ENCODE measurements around the gene FRMD4B.

The FRMD4B gene

DNA sequence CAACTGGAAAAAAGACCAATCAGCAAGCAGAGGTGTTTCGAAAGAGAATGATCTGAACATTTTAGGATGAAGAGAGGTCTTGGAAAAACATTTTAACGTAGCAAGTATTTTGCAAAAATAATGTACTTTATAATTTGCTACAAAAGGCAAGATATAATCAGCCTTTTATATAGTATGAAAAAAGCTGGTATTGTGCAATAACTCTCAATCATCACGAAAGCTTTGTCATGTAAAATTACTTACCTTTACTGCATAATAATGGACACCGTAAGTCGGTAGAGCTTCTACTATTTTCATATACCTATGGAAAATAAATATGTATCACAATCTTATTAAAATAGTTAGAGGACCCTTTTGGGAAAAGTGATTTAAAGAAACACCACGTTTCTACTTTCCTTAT lies 167.8 kb downstream of the FRMD4B start:
- TF ChIP-seq GATA3 (IDR thresholded peaks at IDR 0.05; ENCODE audit: low read depth, low read length): no peak
- TF ChIP-seq GATA2 (IDR thresholded peaks at IDR 0.05; ENCODE audit: low read depth, low read length): no peak

DNA sequence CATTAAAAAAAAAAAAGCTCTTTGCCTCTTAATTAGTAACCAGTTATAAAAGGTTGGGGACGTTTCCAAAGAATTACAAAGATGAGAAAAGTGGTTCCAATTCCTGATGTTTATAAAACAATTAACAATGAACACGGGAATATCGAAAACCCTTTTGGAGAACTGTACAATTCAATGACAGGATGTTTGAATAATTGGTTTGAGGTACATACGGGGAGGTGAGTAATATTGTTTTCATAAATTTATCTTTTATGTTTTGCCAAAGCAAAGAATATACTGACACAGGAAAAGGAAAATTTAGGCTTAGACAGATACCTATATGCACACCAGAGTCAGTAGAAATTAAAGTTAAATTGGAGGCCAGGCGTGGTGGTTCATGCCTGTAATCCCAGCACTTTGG lies 168.9 kb downstream of the FRMD4B start:
- no peak for TF ChIP-seq GATA3 (IDR thresholded peaks at IDR 0.05; ENCODE audit: low read depth, low read length)
- no peak for TF ChIP-seq GATA2 (IDR thresholded peaks at IDR 0.05; ENCODE audit: low read depth, low read length)

GRCh38 chr3:69214241-69214640 lies 171.6 kb downstream of the FRMD4B start:
- TF ChIP-seq GATA3 (IDR thresholded peaks at IDR 0.05; ENCODE audit: low read depth, low read length): no peak
- no peak for TF ChIP-seq GATA2 (IDR thresholded peaks at IDR 0.05; ENCODE audit: low read depth, low read length)

- TF ChIP-seq GATA2 (IDR thresholded peaks at IDR 0.05; ENCODE audit: low read depth, low read length) (no peak), GATA3 (IDR thresholded peaks at IDR 0.05; ENCODE audit: low read depth, low read length) (no peak)
Measured at GRCh38 chr3:69212411-69213160, 173.3 kb downstream of the FRMD4B start.

- TF ChIP-seq GATA3 (IDR thresholded peaks at IDR 0.05; ENCODE audit: low read depth, low read length) (no peak), GATA2 (IDR thresholded peaks at IDR 0.05; ENCODE audit: low read depth, low read length) (no peak; the same call in 1 of the 2 replicates)
Measured at GRCh38 chr3:69210068-69210730, 175.7 kb downstream of the FRMD4B start.

DNA sequence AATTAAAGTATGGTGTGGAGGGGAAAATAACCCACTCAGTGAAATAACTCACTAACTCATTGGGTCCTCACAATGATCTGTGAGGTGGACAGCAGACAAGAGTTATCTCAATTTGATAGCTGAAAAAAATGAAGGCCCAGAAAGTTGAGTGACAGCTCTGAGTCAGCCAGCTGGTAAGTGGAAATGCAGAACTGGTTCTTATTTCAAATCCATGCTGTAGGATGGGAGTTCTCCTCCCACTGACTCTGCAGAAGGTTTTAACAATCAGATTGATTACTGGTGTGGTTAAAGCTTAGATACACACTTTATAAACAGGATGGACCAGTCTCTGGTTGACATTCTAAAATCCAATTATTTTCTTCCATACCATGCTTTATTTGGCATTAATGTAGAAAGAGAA lies 176.5 kb downstream of the FRMD4B start:
- no peak for TF ChIP-seq GATA2 (IDR thresholded peaks at IDR 0.05; ENCODE audit: low read depth, low read length)
- TF ChIP-seq GATA3 (IDR thresholded peaks at IDR 0.05; ENCODE audit: low read depth, low read length): no peak

DNA sequence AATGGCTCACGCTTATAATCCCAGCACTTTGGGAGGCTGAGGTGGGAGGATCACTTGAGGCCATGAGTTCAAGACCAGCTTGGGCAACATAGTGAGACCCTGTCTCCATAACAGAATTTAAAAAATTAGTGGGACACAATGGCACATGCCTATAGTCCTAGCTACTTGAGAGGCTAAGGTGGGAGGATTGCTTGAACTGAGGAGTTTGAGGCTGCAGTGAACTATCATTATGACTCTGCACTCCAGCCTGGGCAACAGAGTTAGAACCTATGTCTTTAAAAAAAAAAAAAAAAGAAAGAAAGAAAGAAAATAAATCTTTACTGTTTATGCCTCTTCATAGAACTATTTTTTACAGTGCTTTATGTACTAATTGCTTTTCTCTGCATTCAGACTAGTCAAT lies 178.9 kb downstream of the FRMD4B start:
- no peak for TF ChIP-seq GATA2 (IDR thresholded peaks at IDR 0.05; ENCODE audit: low read depth, low read length)
- no peak for TF ChIP-seq GATA3 (IDR thresholded peaks at IDR 0.05; ENCODE audit: low read depth, low read length)

GRCh38 chr3:69205385-69205784 lies 180.5 kb downstream of the FRMD4B start:
- TF ChIP-seq GATA2 (IDR thresholded peaks at IDR 0.05; ENCODE audit: low read depth, low read length): no peak
- TF ChIP-seq GATA3 (IDR thresholded peaks at IDR 0.05; ENCODE audit: low read depth, low read length): no peak

DNA sequence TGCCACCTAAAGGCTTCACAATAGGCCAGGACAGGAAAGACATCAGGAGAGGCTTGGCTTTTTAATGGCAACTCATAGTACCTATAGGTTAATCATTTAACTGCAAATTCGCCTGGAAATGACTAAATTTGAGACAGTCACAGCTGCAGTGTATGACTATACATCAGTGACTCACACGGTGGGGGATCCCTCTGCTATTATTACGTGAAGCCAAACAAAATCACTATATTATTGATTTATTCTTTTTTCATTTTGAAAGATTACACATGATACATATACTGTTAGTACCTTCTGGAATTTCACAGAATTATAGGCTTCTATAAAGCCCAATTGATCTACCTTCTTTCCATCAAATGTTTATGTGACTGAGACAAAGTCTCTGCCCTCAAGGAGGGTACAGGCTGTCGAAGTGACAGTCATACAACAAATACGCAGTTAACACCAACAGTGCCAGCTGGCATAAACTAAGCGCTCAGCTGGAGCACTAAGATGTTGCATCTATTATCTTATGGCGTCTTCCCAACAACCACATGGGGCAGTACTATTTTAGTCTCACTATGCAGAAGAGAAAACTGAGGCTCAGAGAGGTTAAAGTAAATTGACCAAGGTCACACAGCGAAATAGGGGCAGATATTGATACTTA lies 181.5 kb downstream of the FRMD4B start:
- TF ChIP-seq GATA3 (IDR thresholded peaks at IDR 0.05; ENCODE audit: low read depth, low read length) (no peak), GATA2 (IDR thresholded peaks at IDR 0.05; ENCODE audit: low read depth, low read length) (no peak)

- TF ChIP-seq GATA3 (IDR thresholded peaks at IDR 0.05; ENCODE audit: low read depth, low read length) (no peak), GATA2 (IDR thresholded peaks at IDR 0.05; ENCODE audit: low read depth, low read length) (no peak)
Measured at GRCh38 chr3:69203631-69204314, 182.1 kb downstream of the FRMD4B start.

GRCh38 chr3:69201658-69202057 lies 184.2 kb downstream of the FRMD4B start:
- TF ChIP-seq GATA2 (IDR thresholded peaks at IDR 0.05; ENCODE audit: low read depth, low read length) (no peak), GATA3 (IDR thresholded peaks at IDR 0.05; ENCODE audit: low read depth, low read length) (no peak)

DNA sequence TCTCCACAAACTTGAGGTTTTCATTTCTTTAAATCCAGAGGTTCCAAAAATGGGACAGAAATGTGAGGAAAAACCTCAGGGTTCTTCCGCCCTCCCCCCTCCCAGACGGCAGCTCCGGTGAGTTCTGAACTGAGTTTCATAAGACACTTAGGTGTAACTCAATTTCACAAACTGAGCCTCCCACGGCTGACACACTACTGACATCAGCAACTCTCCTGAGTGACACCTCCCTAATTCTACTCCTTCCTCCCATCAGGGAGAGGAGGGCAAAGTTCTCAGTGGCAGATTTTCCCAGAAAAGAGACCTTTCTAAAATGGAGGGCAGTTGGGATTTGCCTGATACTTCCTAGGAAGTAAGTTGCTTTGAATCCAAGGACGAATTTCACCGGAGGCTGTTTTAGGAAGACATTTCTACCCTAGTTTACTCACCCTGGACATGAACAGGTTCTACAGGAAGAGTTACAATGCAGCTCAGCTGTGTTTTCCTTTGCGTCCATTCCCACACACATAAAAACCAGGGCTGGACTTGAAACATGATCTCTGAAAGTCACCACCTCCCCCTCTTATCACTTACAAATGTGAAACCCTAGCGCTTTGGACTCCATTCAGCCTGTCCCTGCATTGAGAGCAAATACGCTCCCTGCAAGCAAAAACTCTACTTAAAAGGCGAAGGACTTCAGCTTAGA lies 185.4 kb downstream of the FRMD4B start:
- TF ChIP-seq GATA2 (IDR thresholded peaks at IDR 0.05; ENCODE audit: low read depth, low read length) (no peak), GATA3 (IDR thresholded peaks at IDR 0.05; ENCODE audit: low read depth, low read length) (no peak)

DNA sequence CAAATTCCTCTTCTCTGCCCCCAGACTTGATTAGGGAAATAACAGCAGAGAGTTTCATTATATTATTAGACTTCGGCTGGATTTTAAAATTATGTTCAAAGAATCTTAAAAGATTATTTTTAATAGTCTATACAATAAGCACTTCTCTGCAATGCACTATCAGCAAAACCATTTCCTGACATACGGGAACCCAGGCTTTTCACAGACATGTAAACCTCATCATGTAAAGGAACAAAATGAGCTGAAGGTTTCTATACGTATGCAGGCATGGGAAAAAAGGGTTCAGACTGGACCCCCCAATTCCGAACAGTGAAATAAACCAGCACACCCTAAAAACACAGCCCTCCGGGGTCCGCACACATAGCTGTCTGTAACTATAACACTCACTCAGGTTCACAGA lies 185.9 kb downstream of the FRMD4B start:
- no peak for TF ChIP-seq GATA3 (IDR thresholded peaks at IDR 0.05; ENCODE audit: low read depth, low read length)
- no peak for TF ChIP-seq GATA2 (IDR thresholded peaks at IDR 0.05; ENCODE audit: low read depth, low read length)
